IPS-11a (cell line): ENCODE data around the gene UBTFL1.
"Not testable (repeated sequence)": the region's sequence is repeated elsewhere in the genome, so short reads cannot be mapped to it uniquely, and the experiment has no call there.

Experiments
- H3K4me3 ChIP-seq: one replicate; pipeline ENCODE4 v1.5.1; 2013; ENCODE audit warnings: low read depth, low read length, control low read depth

Gene UBTFL1, protein sequence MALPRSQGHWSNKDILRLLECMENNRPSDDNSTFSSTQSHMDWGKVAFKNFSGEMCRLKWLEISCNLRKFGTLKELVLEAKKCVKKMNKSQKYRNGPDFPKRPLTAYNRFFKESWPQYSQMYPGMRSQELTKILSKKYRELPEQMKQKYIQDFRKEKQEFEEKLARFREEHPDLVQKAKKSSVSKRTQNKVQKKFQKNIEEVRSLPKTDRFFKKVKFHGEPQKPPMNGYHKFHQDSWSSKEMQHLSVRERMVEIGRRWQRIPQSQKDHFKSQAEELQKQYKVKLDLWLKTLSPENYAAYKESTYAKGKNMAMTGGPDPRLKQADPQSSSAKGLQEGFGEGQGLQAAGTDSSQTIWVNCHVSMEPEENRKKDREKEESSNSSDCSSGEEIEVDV

DNA sequence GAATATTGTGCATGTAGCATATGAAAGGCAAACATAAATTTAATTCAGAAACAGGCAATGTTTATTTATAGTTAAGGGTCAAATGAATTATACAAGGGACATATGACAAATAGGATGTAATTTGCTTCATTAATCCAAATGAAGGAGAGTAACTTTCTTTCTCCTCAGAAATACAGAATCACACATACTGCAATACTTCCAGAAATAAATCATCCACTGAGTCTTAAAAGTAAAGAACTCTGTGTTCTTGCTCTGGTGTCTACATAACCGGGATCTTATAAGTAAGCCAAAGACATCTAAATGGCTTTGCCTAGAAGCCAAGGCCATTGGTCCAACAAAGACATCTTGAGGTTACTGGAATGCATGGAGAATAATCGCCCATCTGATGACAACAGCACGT lies at the start of gene UBTFL1:
TSS of gene UBTFL1 (plus strand) at position 301 of the 400 bp plus-strand sequence. CDS start at position 301, 0 bp downstream.
- not testable (repeated sequence) for H3K4me3 ChIP-seq

DNA sequence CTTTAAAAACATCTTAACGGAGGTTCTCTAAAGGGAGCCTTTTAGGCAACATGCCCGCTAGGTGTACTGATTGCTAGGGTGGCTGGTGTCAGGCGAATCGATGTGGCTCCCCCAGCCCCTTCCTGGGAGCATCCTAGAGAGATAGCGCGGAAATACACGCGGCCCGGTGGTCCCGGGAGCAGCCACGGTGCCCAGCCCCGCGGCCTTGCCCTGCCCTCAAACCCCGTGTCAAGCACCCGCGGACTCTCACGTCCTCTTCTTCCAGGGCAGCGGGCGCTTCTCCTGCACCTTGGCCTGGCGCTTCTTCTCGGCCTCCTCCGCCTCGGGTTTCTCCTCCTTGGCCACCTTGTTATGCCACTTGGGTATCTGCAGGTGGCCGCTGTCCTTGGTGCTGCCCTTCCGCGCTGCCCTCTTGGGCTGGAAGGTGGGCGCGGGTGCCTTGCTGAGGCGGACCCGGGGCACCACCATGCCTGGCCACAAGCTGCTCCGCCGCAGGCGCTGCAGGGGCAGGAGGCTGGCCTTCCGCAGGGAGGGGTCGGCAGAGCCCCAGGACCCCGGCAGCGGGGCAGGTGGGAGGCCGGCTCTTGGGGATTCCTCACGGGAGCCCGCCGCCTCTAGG lies 34.0 kb upstream of the UBTFL1 start:
- H3K4me3 ChIP-seq: not testable (repeated sequence)

DNA sequence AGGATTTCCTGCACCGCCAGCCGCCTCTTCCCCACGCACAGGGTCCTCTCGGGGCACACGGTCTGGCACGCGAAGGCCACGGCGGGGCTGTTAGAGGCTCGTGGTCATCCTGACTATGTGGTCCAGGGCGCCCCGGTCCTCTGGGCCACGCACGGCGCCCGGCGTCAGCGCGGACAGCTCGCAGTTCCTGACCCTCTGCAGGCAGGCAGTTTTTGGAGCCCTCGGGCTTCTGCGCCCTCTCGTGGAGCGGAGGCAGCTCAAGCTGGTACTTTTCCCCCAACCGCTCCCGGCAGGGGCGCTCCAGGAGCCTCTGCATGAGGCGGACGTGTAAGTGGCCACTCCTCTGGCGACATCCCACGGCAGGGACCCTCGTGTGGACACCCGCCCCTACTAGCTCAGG lies 33.4 kb upstream of the UBTFL1 start:
- not testable (repeated sequence) for H3K4me3 ChIP-seq

DNA sequence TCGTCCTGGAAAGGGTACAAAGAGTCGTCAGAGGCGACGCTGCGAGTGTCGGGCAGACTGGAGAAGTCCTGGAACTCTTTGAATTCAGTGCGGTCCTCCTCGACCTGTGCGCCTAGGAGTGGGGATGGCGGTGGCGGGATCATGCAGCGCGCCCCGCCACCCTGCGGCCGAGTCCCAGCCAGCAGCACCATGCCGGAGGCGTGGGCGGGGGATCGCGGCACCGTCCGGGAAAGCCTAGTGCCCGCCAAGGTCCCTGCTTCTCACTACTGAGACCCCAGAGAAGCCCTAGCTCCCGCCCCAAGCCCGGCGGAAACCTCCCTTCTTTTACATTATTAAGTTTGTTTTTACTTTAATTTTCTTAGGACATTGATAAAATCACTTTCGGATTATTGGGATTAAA lies 32.2 kb upstream of the UBTFL1 start:
- not testable (repeated sequence) for H3K4me3 ChIP-seq

DNA sequence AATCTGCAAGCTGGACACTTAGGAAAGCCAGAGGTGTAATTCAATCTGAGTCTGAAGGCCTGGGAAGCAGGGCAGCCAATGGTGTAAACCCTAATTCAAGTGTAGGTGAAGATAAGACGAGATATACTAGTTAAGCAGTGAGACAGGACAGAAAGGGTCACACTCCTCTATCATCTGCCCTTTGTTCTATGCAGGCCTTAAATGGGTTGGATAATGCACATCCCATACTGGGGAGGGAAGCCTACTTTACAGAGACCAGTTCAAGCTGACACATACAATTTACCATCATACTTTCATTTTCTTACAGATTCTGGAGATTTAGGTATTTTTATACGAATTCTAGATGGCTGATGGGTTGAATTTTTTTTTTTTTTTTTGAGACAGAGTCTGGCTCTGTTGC lies 3.0 kb downstream of the UBTFL1 start:
- H3K4me3 ChIP-seq: not testable (repeated sequence)

DNA sequence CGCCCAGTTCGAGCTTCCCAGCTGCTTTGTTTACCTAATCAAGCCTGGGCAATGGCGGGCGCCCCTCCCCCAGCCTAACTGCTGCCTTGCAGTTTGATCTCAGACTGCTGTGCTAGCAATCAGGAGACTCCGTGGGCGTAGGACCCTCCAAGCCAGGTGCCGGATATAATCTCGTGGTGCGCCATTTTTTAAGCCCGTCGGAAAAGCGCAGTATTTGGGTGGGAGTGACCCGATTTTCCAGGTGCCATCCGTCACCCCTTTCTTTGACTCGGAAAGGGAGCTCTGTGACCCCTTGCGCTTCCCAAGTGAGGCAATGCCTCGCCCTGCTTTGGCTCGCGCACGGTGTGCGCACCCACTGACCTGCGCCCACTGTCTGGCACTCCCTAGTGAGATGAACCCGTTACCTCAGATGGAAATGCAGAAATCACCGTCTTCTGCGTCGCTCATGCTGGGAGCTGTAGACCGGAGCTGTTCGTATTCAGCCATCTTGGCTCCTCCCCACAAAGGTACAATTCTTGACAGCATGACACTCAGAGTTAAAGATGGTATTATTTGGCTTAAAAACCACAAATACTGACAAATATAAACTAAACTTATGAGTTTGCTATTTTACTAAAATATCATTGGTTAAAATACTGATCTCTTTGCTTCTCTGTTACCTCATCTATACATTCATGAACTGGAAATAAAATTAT lies 9.6 kb downstream of the UBTFL1 start:
- H3K4me3 ChIP-seq: not testable (repeated sequence)

DNA sequence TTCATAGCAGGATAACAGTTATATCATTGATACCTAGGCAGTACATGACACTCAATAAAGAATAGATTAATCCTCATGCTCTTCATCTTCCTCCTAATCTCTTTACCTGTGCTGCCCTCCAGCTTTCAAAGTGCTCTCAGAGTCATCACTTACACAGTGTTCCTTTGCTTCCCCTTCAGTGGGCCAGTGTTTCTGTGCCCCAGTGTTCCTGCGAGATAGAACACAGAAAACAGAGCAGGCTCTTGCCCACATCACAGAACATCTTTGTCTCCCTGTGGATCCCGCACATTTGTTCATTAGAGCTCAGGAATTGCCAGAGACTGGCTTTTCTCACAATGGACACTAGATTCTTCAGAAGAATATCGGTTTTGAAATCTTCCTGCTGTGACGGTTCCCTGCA lies 12.5 kb downstream of the UBTFL1 start:
- H3K4me3 ChIP-seq: not testable (repeated sequence)

DNA sequence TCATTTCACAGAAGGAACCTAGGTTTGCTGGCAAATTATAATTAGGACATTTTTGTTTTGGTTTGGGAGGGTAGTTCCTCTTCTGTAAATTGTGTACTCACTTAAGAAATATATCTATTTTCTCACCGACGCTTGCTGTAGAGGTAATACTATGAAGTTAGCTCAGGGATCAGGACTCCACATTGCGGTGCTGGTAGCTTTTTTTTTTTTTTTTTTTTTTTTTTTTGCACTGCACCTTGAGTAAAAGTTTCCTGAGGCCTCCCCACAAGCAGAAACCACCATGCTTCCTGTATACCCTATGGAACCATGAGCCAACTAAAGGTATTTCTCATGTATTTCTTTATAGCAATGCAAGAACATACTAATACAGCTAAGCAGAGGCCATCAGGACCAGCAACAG lies 14.7 kb downstream of the UBTFL1 start:
- H3K4me3 ChIP-seq: no peak overlapping the region

DNA sequence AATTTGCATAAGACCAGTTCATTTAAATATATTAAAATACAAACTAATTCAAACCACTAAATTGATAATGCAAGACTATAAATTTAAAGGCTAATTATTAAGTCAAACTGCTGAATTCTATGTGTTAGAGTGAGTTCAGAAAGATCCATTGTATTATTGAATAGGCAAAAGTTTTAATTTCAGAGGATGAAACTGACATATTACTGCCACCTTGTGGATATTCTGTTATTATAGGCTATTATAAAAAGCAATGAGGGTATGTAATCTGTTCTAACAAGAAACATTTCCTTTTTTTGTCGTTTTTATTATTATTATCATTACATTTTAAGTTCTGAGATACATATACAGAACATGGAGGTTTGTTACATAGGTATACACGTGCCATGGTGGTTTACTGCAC lies 27.8 kb downstream of the UBTFL1 start:
- H3K4me3 ChIP-seq: no peak overlapping the region

DNA sequence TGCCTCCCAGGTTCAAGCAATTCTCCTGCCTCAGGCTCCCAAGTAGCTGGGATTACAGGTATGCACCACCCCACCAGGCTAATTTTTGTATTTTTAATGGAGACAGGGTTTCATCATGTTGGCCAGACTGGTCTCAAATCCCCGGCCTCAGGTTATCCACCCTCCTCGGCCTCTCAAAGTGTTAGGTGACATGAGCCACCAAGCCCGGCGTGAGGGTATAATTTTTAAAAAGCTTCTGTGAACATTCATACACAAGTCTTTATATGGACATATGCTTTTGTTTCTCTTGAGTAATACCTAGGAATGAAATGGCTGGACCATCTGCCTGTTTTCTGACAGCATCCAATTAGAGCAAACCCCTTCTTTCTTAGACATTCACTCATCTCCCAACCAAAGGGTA lies 34.4 kb downstream of the UBTFL1 start:
- H3K4me3 ChIP-seq: no peak overlapping the region

DNA sequence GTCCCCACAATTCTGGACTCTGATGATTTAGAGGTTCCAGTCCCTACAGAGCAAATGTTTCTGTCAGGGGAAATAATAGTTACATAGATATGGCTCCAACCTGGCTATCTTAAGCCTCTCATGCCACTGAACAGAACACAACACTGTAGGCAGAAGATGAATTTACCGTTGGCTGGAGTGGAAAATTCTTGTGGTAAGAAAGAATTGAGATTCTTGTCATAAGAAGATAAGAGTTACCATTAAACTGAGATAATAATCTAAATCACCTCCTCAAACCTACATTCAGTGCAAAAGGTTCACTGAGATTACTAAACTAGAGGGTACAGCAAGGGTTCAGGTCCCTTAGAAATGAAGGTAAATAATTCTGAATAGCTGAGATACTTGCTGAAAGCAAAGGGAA lies 38.6 kb downstream of the UBTFL1 start:
- H3K4me3 ChIP-seq: no peak overlapping the region

DNA sequence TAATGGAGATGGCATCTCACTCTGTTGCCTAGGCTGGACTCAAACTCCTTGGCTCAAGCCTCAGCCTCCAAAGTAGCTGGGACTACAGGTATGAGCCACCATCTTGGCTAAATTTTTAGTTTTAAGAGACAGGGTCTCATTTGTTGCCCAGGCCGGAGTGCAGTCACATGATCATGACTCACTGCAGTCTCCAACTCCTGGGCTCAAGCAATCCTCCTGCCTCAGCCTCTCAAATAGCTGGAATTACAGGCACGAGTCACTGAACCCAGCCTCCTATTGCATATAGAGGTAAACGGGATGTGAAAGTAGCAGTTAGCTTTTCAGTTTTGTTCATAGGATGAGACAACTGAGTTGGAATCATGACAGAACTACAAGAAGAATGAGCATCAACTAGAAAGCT lies 39.2 kb downstream of the UBTFL1 start:
- no peak overlapping the region for H3K4me3 ChIP-seq

DNA sequence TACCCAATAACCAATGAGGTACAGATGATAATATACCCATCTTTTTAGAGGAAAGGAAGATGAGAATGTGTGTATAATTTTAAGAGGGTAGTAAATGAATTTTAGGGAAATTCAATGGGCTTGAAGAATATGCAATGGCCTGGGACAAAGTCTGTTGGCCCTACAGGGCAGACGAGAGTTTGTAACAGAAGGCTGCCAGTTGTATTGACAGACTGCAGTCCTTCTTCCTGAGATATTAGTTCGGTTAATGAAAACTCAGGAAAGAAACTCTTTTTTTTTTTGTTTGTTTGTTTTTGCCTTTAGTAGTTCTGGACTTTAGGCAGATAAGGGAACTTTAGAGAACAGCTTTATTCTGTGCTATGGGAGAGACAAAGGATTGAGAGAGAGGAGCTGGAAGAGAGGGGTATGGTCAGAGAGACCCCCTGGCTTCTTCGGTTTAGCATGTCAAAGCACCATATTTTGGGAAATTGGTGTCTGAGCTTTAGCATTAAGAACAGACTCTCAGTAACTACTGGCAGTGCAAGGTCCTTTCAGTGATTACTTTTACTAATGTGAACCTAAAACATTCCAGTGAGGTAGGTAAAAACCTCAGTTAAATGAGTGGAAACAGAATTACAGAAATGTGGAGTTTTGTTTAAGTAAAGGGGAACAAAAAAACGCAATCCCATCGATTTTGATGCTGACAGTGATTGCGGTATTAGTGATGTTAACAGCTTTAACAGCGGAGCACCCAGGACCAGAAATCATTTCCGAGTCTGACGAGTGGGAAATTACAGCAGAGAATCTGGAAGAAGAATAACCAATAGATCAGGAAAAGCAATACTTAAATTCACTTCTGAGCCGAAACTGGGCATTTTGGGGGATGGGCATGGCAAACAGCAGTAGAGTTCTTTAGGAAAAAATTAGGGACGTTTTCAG lies 48.1 kb downstream of the UBTFL1 start:
- peak overlapping the region; percentile 72 for H3K4me3 ChIP-seq

DNA sequence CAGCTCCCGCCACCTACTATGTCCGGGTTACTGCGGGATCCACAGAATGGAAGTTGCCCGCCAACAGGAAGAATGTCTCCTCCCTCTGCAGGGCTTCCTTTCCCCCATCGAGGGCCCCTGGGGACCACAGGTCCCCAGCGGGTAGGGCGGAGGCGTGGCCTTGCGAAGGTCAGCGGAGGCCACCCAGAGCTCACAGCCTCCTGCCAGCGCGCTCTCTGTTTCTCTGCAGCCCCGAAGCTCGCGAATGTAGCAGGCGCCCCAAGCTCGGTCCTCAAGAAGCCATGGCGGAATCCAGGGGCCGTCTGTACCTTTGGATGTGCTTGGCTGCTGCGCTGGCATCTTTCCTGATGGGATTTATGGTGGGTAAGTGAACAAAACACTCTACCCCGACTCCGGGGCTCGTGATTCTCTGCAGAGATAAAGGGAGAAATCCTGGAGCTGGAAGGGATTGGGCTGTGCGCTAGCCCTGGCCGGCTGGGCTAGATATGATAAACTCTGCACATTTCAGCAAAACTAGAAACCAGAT lies 48.8 kb downstream of the UBTFL1 start, which contains the start of gene NAALAD2:
TSS of gene NAALAD2 (plus strand) at position 186 of the 526 bp plus-strand sequence. CDS start at position 282, 96 bp downstream.
- H3K4me3 ChIP-seq: peak within 1 kb of the TSS; percentile 72

DNA sequence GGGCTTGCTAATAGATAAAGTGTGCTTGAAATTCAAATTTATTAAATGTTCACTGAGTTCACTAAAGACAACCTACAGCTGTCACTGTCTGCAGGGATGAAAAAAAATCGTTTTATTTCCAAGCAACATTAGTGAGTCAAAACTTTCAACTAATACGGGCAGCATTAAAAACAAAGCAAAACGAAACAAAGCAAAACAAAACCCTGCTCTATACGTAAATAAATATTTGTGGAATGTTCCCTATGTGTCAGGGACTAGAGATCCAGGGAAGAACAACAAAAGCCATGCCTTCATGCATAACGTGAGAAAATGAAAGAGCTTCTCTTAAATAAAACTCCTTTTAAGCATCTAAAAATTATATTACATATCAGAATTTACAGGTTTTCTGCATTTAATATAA lies 49.3 kb downstream of the UBTFL1 start:
- H3K4me3 ChIP-seq: peak overlapping the region; percentile 72
